Endothelial cell of umbilical vein (primary cell): ENCODE data around the gene MBTPS2. TPM values are rescaled to one million over a fixed set of nuclear protein-coding genes. Genes with fewer than 3 reads are reported as not detected.

ENCODE experiments used
- BruUV-seq: library from RNA; stranded (reverse); fragments of 400-500 nt; replicated peaks from 2 replicates; lab custom pipeline; 2021; lab: Mats Ljungman, UMichigan
- CTCF ChIA-PET: fragments of 300-600, 350-600 bp; sonication (Branson Sonifier 250); formaldehyde crosslinking; loops from one replicate; lab custom pipeline; 2021; ENCODE audit warnings: antibody characterized with exemption, inconsistent platforms; lab: Charles Lee
- POLR2A ChIA-PET: fragments of 300-600, 350-600 bp; sonication (Branson Sonifier 250); formaldehyde crosslinking; loops from one replicate; lab custom pipeline; 2021; ENCODE audit warnings: antibody characterized with exemption, inconsistent platforms; lab: Charles Lee
- DNase-seq: peaks from one replicate; pipeline ENCODE4 v3.0.0-alpha.2; 2011; ENCODE audit warnings: low read depth, low spot score
- FAIRE-seq: peaks from 2 replicates; lab custom pipeline; 2011; peaks lifted over from hg19 to GRCh38; lab: Jason Lieb, UNC
- H2AFZ ChIP-seq: 2 replicates; pipeline ENCODE4 v1.6.0; 2012; ENCODE audit warnings: low read depth, low read length, control low read depth, inconsistent platforms
- H3K27ac ChIP-seq: 2 replicates; pipeline ENCODE4 v1.5.1; 2011; ENCODE audit warnings: low read depth, mild to moderate bottlenecking, control low read depth, low read length, moderate library complexity; ENCODE audit not compliant: insufficient read depth
- H3K27me3 ChIP-seq, 2 experiments: 2 replicates each; pipeline versions ENCODE4 v1.6.0 to v1.6.1; 2011; ENCODE audit warnings: low read length in 2 of 2, mixed read lengths in 1 of 2; ENCODE audit not compliant: control insufficient read depth in 2 of 2, insufficient read depth in 2 of 2
- H3K36me3 ChIP-seq, 2 experiments: 2 replicates in 1 of 2; 3 replicates in 1 of 2; pipeline ENCODE4 v1.5.1; 2011; ENCODE audit warnings: low read length in 2 of 2, mild to moderate bottlenecking in 1 of 2, moderate library complexity in 1 of 2; ENCODE audit not compliant: control insufficient read depth in 2 of 2, insufficient read depth in 2 of 2; ENCODE audit errors: extremely low read depth in 1 of 2
- H3K4me1 ChIP-seq: 3 replicates; pipeline ENCODE4 v1.5.1; 2011; ENCODE audit warnings: mild to moderate bottlenecking, low read length; ENCODE audit not compliant: control insufficient read depth, insufficient read depth; ENCODE audit errors: extremely low read depth
- H3K4me2 ChIP-seq: 2 replicates; pipeline ENCODE4 v1.6.1; 2011; ENCODE audit warnings: low read length, control low read depth, mixed read lengths; ENCODE audit not compliant: insufficient read depth
- H3K4me3 ChIP-seq, 3 experiments: fragments of 200-600 bp in 1 of 3; sonication (generic), shearing (Covaris generic) in 1 of 3; replicated peaks in 1 of 3; 2 replicates each; pipeline ENCODE4 v1.5.1; 2011 to 2016; ENCODE audit warnings: control low read depth in 3 of 3, low read length in 3 of 3, mild to moderate bottlenecking in 2 of 3, inconsistent platforms in 1 of 3, low read depth in 1 of 3, moderate library complexity in 1 of 3; ENCODE audit not compliant: insufficient read depth in 1 of 3
- H3K79me2 ChIP-seq: 2 replicates; pipeline ENCODE4 v1.6.0; 2012; ENCODE audit warnings: low read length, inconsistent platforms; ENCODE audit not compliant: control insufficient read depth, insufficient read depth
- H3K9ac ChIP-seq: replicated peaks from 2 replicates; pipeline ENCODE3; 2011; ENCODE audit warnings: low read length, control low read depth; ENCODE audit not compliant: insufficient read depth; ENCODE audit errors: extremely low read depth
- H3K9me1 ChIP-seq: replicated peaks from 3 replicates; pipeline ENCODE4 v1.6.0; 2011; ENCODE audit warnings: mild to moderate bottlenecking, low read length; ENCODE audit not compliant: control insufficient read depth, insufficient read depth; ENCODE audit errors: extremely low read depth
- H3K9me3 ChIP-seq: replicated peaks from 2 replicates; pipeline ENCODE4 v1.5.1; 2012; ENCODE audit warnings: low read length, inconsistent platforms; ENCODE audit not compliant: control insufficient read depth, insufficient read depth
- H4K20me1 ChIP-seq: replicated peaks from 2 replicates; pipeline ENCODE3; 2011; ENCODE audit warnings: mild to moderate bottlenecking, low read length; ENCODE audit not compliant: control insufficient read depth, insufficient read depth; ENCODE audit errors: extremely low read depth
- CTCF ChIP-seq, 2 donors: IDR thresholded peaks; 1 replicate in 1 of 2; 2 replicates in 1 of 2; pipeline ENCODE4 v1.5.1; 2011; ENCODE audit warnings: low read length in 2 of 2, mild to moderate bottlenecking in 2 of 2, moderate library complexity in 2 of 2, control low read depth in 1 of 2, inconsistent platforms in 1 of 2, low read depth in 1 of 2; ENCODE audit not compliant: insufficient read depth in 1 of 2; ENCODE audit errors: extremely low read depth in 1 of 2
- EZH2 ChIP-seq: IDR thresholded peaks from 2 replicates; pipeline ENCODE4 v1.6.1; 2012; ENCODE audit warnings: borderline replicate concordance, low read depth, mild to moderate bottlenecking, moderate library complexity, low read length, inconsistent platforms; ENCODE audit not compliant: severe bottlenecking
- FOS ChIP-seq: IDR thresholded peaks from 2 replicates; pipeline ENCODE4 v1.6.1; 2011; ENCODE audit warnings: mild to moderate bottlenecking, low read length, moderate library complexity, borderline replicate concordance; ENCODE audit not compliant: insufficient read depth
- GATA2 ChIP-seq: IDR thresholded peaks from 2 replicates; pipeline ENCODE4 v1.7.0; 2011; ENCODE audit warnings: low read depth, mild to moderate bottlenecking, moderate library complexity, mixed read lengths, low read length; ENCODE audit not compliant: insufficient read length, insufficient read depth
- JUN ChIP-seq: IDR thresholded peaks from 2 replicates; pipeline ENCODE4 v1.6.1; 2011; ENCODE audit warnings: borderline replicate concordance, low read depth; ENCODE audit not compliant: insufficient read length, insufficient read depth
- MAX ChIP-seq: IDR thresholded peaks from 2 replicates; pipeline ENCODE4 v1.6.1; 2011; ENCODE audit not compliant: insufficient read depth, insufficient read length
- MYC ChIP-seq: IDR thresholded peaks from one replicate; pipeline ENCODE4 v1.6.1; 2011; ENCODE audit warnings: mild to moderate bottlenecking, low read depth, low read length
- POLR2A ChIP-seq: IDR thresholded peaks from 2 replicates; pipeline ENCODE4 v1.6.1; 2012; ENCODE audit warnings: low read depth, mild to moderate bottlenecking, control low read depth, low read length
- POLR2AphosphoS5 ChIP-seq: IDR thresholded peaks from 2 replicates; pipeline ENCODE4 v1.6.1; 2012; ENCODE audit warnings: low read depth, mild to moderate bottlenecking, control low read depth, low read length, moderate library complexity; ENCODE audit not compliant: insufficient read depth
- dilution Hi-C: fragments of 300-500 bp; cut with MboI; formaldehyde crosslinking; loops from one replicate; pipeline ENCODE4 v1.15.0; 2019; ENCODE audit warnings: low sequenced_read_pairs; ENCODE audit not compliant: extremely low pct_ligation_motif_present
- intact Hi-C: fragments of 100-400 bp; cut with micrococcal nuclease; formaldehyde crosslinking; loops from one replicate; pipeline ENCODE4 v1.10.0; 2022
- polyA plus RNA-seq, 4 experiments: library from polyadenylated mRNA; depleted of rRNA in 3 of 4; stranded (reverse) in 3 of 4; unstranded in 1 of 4; fragments of >200 nt; gene quantifications; 2 replicates each; pipeline versions ENCODE4 v1.2.1 to v1.2.3, GENCODE V29; 2011 to 2012; ENCODE audit warnings: missing spikeins in 1 of 4
- total RNA-seq: library from RNA; stranded (reverse); gene quantifications from 2 replicates; pipeline ENCODE4 v1.2.3, GENCODE V29; 2021

The MBTPS2 gene
- total and polyA plus RNA-seq, 2 donors (not counting 3 experiments of a cell fraction or from before 2014, with no cell fraction given), result 11.4 to 16.4 TPM

DNA sequence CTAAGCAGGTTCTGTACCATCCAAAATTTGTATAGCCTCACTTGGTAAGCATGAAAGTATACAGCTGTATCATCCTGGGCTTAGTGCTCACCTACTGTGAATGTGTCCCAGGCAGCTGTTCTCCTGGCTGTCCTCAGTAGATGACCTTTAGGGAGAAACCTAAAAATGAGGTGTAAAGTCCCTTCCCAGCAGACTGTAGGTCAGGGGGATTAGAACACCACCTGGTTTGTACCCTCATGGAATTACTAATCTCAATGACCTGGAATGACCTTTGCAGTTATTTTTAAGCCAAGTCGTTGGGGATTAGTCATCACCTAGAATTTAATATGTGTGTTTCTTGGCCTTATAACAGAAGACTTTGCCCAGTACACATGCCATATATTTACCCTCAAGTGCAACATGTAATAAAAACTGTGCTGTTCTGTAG is 39.1 kb upstream of the MBTPS2 start:
- CTCF ChIA-PET, result interaction anchor here (1.5 kb wide), 1 partner anchor 10 kb away, joined by 4 read pairs; no protein-coding TSS in a partner anchor
- no TSS peak for BruUV-seq
- no peak for FAIRE-seq

More for the DNA sequence above, 39.1 kb upstream of the MBTPS2 start:
- dilution Hi-C loops, result no loop called here
- no peak overlapping the region for H3K27ac ChIP-seq
- H3K9ac ChIP-seq, result no peak overlapping the region
- no peaks in the 10 kb centered on the region for H3K79me2 ChIP-seq
- H4K20me1 ChIP-seq, result no peaks in the 10 kb centered on the region
- H3K9me3 ChIP-seq, result no peaks in the 10 kb centered on the region
- H3K4me1 ChIP-seq, result no peaks in the 10 kb centered on the region
- no peak overlapping the region for H3K4me2 ChIP-seq
- no peak for DNase-seq
- no peak overlapping the region for H2AFZ ChIP-seq
- H3K27me3 ChIP-seq, result no peaks in the 10 kb centered on the region
- H3K4me3 ChIP-seq, result no peak overlapping the region
- TF ChIP-seq CTCF (IDR thresholded peaks at IDR 0.05; ENCODE audit: extremely low read depth in 1 of 2, insufficient read depth in 1 of 2, low read depth in 1 of 2, low read length in 2 of 2), result no peak
- TF ChIP-seq POLR2AphosphoS5, result no peak
- no peak for TF ChIP-seq FOS
- TF ChIP-seq MYC, result no peak
- no peak for TF ChIP-seq GATA2
- no peak for TF ChIP-seq EZH2
- no peak for TF ChIP-seq POLR2A
- TF ChIP-seq MAX, result no peak
- TF ChIP-seq JUN, result no peak
- POLR2A ChIA-PET, result no interaction called here
- intact Hi-C loops, result no loop called here
- no peaks in the 10 kb centered on the region for H3K36me3 ChIP-seq
- no peaks in the 10 kb centered on the region for H3K9me1 ChIP-seq
